Effector memory CD8-positive, alpha-beta T cell (primary cell): ENCODE results near the gene LTB4R.
A peak's percentile ranks its signal among the peaks of the same experiment; 100 is the strongest.
"Not testable (repeated sequence)": the region's sequence is repeated elsewhere in the genome, so short reads cannot be mapped to it uniquely, and the experiment has no call there.

ENCODE experiments used
- ATAC-seq: fragments of 150-1000 bp; cut with Tn5 transposase; replicated peaks from 2 replicates; pipeline ENCODE4 v1.10.0; 2021; ENCODE audit warnings: mild to moderate bottlenecking, moderate library complexity
- DNase-seq, 3 experiments: peaks; one replicate each; pipeline ENCODE4 v3.0.0; 2021
- H3K27ac Mint-ChIP-seq, 2 donors: one replicate each; pipeline ENCODE4 v1.8.0; 2022; ENCODE audit warnings: mild to moderate bottlenecking in 2 of 2, mixed read lengths in 2 of 2, moderate library complexity in 2 of 2
- H3K27me3 Mint-ChIP-seq, 2 donors: one replicate each; pipeline ENCODE4 v1.8.0; 2022; ENCODE audit warnings: mixed read lengths in 2 of 2
- H3K36me3 Mint-ChIP-seq: one replicate; pipeline ENCODE4 v1.8.0; 2022; ENCODE audit warnings: mild to moderate bottlenecking, moderate library complexity, mixed read lengths; ENCODE audit not compliant: insufficient read depth
- H3K4me1 Mint-ChIP-seq, 2 donors: one replicate each; pipeline ENCODE4 v1.8.0; 2022; ENCODE audit warnings: low read depth in 2 of 2, mixed read lengths in 2 of 2
- H3K4me3 Mint-ChIP-seq, 2 donors: one replicate each; pipeline ENCODE4 v1.8.0; 2022; ENCODE audit warnings: mild to moderate bottlenecking in 2 of 2, mixed read lengths in 2 of 2, moderate library complexity in 2 of 2
- H3K9me3 Mint-ChIP-seq, 2 donors: one replicate each; pipeline ENCODE4 v1.8.0; 2022; ENCODE audit warnings: mixed read lengths in 2 of 2

Gene LTB4R

GRCh38 chr14:24339284-24340151, 28.2 kb downstream of the LTB4R start, which contains the start of gene RIPK3:
TSS of gene RIPK3 (minus strand) at chr14:24339991. CDS start at chr14:24339826, 165 bp downstream.
- H3K4me1 Mint-ChIP-seq: peaks cover 25 to 32% of the 10 kb centered on the region in 2 donors
- H3K9me3 Mint-ChIP-seq: no peaks in the 10 kb centered on the region
- peak; percentile 52 to 65 (median 54) for DNase-seq
- peak within 1 kb of the TSS; percentile 90 for H3K4me3 Mint-ChIP-seq
- H3K27ac Mint-ChIP-seq: peak within 1 kb of the TSS; percentile 84 to 93
- H3K36me3 Mint-ChIP-seq: peaks cover 15% of the 10 kb centered on the region
- peak; percentile 89 for ATAC-seq
- peaks cover 11 to 34% of the 10 kb centered on the region in 2 donors for H3K27me3 Mint-ChIP-seq

- Mint-ChIP-seq H3K36me3 (peaks cover 12% of the 10 kb centered on the region), H3K4me1 (peaks cover 17 to 25% of the 10 kb centered on the region in 2 donors), H3K4me3 (peak overlapping the region in 1 of 2 donors; percentile 90), H3K9me3 (no peaks in the 10 kb centered on the region), H3K27ac (no peak overlapping the region), H3K27me3 (peaks cover 21 to 34% of the 10 kb centered on the region in 2 donors)
- no peak for DNase-seq
- no peak for ATAC-seq
Measured at GRCh38 chr14:24340606-24341005, 29.3 kb downstream of the LTB4R start.

- peaks cover 6% of the 10 kb centered on the region for H3K36me3 Mint-ChIP-seq
- no peaks in the 10 kb centered on the region for H3K9me3 Mint-ChIP-seq
- no peak for DNase-seq
Measured at GRCh38 chr14:24342889-24343288, 31.6 kb downstream of the LTB4R start.

GRCh38 chr14:24343795-24344660, 32.7 kb downstream of the LTB4R start:
- no peaks in the 10 kb centered on the region for H3K9me3 Mint-ChIP-seq
- peaks cover 5 to 6% of the 10 kb centered on the region in 2 donors for H3K4me1 Mint-ChIP-seq
- ATAC-seq (no peak), DNase-seq (no peak)
- H3K36me3 Mint-ChIP-seq: no peaks in the 10 kb centered on the region
- H3K4me3 Mint-ChIP-seq: no peak overlapping the region
- peaks cover 40 to 43% of the 10 kb centered on the region in 2 donors for H3K27me3 Mint-ChIP-seq
- H3K27ac Mint-ChIP-seq: no peak overlapping the region

More at GRCh38 chr14:24342889-24343288, 31.6 kb downstream of the LTB4R start:
- Mint-ChIP-seq H3K27ac (no peak overlapping the region), H3K4me1 (peaks cover 13% of the 10 kb centered on the region in 2 donors), H3K27me3 (peaks cover 34 to 43% of the 10 kb centered on the region in 2 donors), H3K4me3 (no peak overlapping the region)
- ATAC-seq: no peak

GRCh38 chr14:24347134-24347533, 35.8 kb downstream of the LTB4R start:
- no peak for ATAC-seq
- Mint-ChIP-seq H3K27me3 (peaks cover 64 to 73% of the 10 kb centered on the region in 2 donors), H3K4me3 (no peak overlapping the region), H3K9me3 (no peaks in the 10 kb centered on the region), H3K36me3 (no peaks in the 10 kb centered on the region), H3K27ac (no peak overlapping the region), H3K4me1 (no peaks in the 10 kb centered on the region)
- no peak for DNase-seq

GRCh38 chr14:24348186-24348585, 36.9 kb downstream of the LTB4R start:
- peaks cover 70 to 75% of the 10 kb centered on the region in 2 donors for H3K27me3 Mint-ChIP-seq
- no peak overlapping the region for H3K4me3 Mint-ChIP-seq
- DNase-seq (no peak), ATAC-seq (no peak)
- H3K36me3 Mint-ChIP-seq: no peaks in the 10 kb centered on the region
- H3K9me3 Mint-ChIP-seq: no peaks in the 10 kb centered on the region
- H3K4me1 Mint-ChIP-seq: no peaks in the 10 kb centered on the region
- no peak overlapping the region for H3K27ac Mint-ChIP-seq

GRCh38 chr14:24349742-24350141, 38.4 kb downstream of the LTB4R start:
- ATAC-seq: no peak

GRCh38 chr14:24351517-24351916, 40.2 kb downstream of the LTB4R start:
- Mint-ChIP-seq H3K27ac (no peak overlapping the region), H3K27me3 (peaks cover 62 to 63% of the 10 kb centered on the region in 2 donors), H3K36me3 (no peaks in the 10 kb centered on the region), H3K9me3 (no peaks in the 10 kb centered on the region), H3K4me3 (no peak overlapping the region), H3K4me1 (no peaks in the 10 kb centered on the region)
- ATAC-seq (no peak), DNase-seq (no peak)

More at GRCh38 chr14:24349742-24350141, 38.4 kb downstream of the LTB4R start:
- Mint-ChIP-seq H3K27ac (no peak overlapping the region), H3K4me3 (no peak overlapping the region), H3K27me3 (peaks cover 74 to 75% of the 10 kb centered on the region in 2 donors), H3K4me1 (no peaks in the 10 kb centered on the region), H3K9me3 (no peaks in the 10 kb centered on the region), H3K36me3 (no peaks in the 10 kb centered on the region)
- DNase-seq: no peak

GRCh38 chr14:24353559-24354481, 42.5 kb downstream of the LTB4R start:
- H3K4me1 Mint-ChIP-seq: no peaks in the 10 kb centered on the region
- H3K4me3 Mint-ChIP-seq: no peak overlapping the region
- ATAC-seq: no peak

GRCh38 chr14:24354482-24354825, 43.2 kb downstream of the LTB4R start:
- not testable (repeated sequence) for DNase-seq, H3K4me3 Mint-ChIP-seq, H3K36me3 Mint-ChIP-seq, ATAC-seq, H3K9me3 Mint-ChIP-seq, H3K4me1 Mint-ChIP-seq, H3K27ac Mint-ChIP-seq
- H3K27me3 Mint-ChIP-seq: peaks cover 45 to 65% of the 10 kb centered on the region in 2 donors

More at GRCh38 chr14:24353559-24354481, 42.5 kb downstream of the LTB4R start:
- Mint-ChIP-seq H3K27ac (no peak overlapping the region), H3K36me3 (no peaks in the 10 kb centered on the region), H3K27me3 (peaks cover 49 to 68% of the 10 kb centered on the region in 2 donors), H3K9me3 (no peaks in the 10 kb centered on the region)
- DNase-seq: no peak

- ATAC-seq (no peak), DNase-seq (no peak)
- Mint-ChIP-seq H3K9me3 (no peaks in the 10 kb centered on the region), H3K27ac (no peak overlapping the region), H3K4me3 (no peak overlapping the region), H3K4me1 (no peaks in the 10 kb centered on the region), H3K27me3 (peaks cover 45 to 65% of the 10 kb centered on the region in 2 donors), H3K36me3 (no peaks in the 10 kb centered on the region)
Measured at GRCh38 chr14:24355009-24355408, 43.7 kb downstream of the LTB4R start.

- Mint-ChIP-seq H3K36me3 (no peaks in the 10 kb centered on the region), H3K4me1 (no peaks in the 10 kb centered on the region), H3K27me3 (peaks cover 40 to 53% of the 10 kb centered on the region in 2 donors), H3K4me3 (no peak overlapping the region), H3K27ac (no peak overlapping the region), H3K9me3 (no peaks in the 10 kb centered on the region)
- ATAC-seq (no peak), DNase-seq (no peak)
Measured at GRCh38 chr14:24356208-24356607, 44.9 kb downstream of the LTB4R start.
